Hematopoietic multipotent progenitor cell treated with erythropoietin and hydrocortisone succinate and interleukin-3 and kit ligand, for 6 days (in vitro differentiated cells): ENCODE results near the gene CCS.

Experiments
- DNase-seq: peaks from one replicate; pipeline ENCODE4 v3.0.0-alpha.2; 2015

CCS gene

DNA sequence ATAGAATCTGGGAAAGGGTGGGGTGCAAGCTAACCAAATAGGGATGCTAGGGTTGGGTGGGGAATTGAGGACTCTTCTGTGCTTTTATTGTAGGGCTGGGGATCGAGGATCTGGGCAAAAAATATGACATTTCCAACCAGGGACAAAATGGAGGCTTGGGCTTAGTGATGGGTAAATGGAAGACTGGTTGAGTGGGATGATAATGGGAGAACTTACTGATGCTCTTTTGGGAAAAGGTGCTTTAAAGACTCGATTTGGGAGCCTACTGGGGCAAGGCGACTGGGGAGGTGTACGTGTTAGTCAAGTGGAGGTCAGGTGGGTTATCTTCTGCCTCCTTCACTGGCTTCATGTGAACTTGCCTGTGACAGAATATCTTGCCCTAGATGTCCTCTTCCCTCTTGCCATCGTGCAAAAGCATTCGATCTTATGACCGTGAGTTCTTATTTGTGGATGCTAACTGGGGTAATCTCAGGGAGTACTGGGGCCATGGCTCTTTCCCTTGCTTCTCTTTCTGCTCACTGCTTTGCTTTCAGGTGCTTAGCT lies 35.1 kb downstream of the CCS start:
- no peak for DNase-seq

DNA sequence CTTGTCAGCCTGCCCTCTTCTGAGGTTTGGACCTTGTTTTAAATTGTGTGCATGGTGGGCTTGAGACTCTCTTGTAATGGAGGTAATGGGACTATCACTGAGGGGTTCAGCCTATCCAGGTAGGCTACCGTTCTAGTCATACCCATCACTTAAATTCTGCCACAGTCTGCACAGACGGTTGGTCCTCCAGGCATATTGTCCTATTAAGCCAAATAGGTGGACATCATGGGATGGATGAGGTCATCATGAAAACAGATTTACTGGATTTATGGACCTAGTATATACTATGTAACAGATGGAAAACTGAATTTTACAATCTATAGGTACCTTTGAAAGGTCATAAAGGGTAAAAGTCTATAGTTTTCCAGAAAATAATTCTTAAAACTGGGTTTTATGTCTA lies 36.4 kb downstream of the CCS start:
- DNase-seq, result no peak

DNA sequence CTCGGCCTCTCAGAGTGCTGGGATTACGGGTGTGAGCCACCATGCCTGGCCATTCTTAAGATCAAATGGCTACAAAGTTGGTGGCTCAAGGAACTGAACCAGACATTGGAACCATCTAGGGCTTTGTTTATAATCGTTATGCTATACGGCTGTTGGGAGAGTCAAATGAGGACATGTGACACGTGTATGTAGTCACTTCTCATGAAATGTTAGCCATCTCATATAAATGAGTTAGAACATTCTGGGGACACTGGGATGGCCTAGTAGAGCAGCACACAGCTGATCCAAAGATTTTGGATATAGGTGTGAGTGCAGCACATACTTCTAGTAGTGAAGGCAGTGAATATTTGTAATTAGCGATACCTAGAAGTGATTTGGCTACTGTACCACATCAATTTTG lies 38.9 kb downstream of the CCS start:
- DNase-seq, result no peak

DNA sequence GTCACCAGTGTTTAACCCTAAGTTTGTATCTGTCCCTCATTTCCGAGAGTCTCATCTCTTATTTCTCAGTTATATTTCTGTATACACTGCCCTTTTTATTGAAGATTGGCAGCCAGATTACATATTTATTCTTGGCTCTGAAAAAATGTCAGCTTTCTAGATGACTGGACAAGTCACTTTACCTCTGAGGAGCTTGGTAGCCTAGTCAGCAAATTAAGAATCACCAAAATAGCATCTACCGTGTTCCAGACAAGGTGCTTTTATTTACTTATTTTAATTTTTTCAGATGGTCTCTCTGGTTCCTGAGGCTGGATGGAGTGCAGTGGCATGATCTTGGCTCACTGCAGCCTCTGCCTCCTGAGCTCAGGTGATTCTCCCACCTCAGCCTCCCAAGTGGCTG lies 40.0 kb downstream of the CCS start:
- DNase-seq, result no peak

DNA sequence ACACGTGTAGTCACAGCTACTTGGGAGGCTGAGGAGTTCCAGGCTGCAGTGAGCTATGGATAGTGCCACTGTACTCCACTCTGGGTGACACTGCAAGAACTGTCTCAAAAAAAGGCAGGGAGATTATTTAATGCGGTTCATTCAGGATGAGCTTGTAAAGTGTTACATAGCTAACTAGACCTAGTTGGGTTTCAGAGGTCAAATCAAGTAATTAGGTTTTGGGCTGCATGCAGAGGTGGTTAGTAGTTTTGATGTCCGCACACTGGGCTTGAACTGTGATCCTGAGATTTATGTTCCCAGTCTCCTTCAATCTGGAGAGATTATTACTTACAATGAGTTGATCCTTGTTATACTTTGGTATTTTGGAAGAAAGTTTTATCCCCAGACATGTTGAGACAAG lies 43.4 kb downstream of the CCS start:
- no peak for DNase-seq

DNA sequence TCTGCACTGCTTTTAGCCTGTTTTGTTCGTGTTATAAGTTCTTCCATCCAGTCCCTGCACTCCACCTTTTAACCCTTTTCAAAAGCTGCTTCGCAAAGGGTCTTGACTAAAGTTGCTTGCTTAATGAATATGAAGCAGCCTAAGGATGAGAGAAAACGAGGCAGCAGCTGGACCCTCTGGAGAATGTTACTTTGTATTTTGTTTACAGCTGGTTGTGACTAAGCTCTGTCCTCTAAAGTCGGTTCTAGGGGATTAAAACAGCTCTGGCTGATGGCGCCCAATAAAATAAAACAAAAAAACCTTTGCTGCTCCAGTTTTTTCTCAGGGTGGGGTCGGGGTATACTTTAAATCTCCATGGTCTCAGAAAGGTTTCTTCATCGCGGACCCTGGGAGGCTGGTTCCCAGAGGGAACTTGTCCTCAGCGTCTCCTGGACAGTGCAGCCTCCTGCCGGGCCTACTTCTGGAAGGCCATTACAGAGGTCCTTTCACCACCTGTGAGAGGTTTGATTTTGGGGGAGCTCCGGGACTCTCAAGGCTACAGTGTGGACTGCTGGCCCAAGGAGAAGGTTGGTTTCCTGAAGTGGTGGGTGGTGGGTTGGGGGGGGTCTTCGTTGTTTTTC lies 44.7 kb downstream of the CCS start:
- peak; percentile 35 for DNase-seq

DNA sequence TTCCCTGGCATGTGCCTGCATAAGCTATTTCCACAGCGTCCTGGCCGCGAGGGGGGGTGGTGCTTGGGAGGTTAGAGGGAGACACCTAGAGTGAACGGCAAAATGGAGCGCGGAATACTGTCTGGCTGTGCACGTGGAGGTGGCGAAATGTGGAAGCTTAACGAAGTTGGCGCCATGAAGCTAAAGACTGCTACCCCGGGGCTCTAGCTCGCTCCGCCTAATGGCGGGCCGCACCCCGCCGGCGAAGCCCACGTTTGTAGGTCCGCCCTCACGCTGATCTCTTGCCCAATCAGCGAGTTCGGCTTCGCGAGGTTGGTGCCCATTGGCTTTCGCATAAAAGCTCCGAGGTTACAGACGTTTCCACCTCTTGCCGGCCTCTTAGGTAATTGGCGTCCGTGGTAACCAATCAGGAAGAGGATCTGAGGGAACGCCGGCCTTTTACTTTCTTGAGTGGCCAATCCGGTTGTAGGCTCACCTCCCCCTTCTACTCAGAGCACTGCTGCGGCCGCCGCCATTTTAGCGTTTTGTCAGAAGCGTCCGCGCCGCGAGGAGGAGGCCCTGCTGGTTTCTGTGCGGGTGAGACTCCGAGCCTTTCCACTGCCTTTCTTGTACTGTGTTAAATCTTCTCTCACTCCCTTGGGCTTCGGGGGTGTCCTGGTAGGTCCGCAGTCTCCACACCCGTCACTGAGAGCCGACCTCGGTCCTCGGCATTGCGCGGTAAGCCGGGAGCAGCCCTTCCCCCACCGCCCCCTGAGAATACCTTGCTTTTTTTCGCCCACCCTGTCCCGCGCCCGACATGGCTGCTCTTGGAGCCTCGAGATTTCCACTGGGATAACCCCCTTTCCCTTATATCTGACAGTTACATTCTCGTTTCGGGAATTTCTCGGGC lies 45.4 kb downstream of the CCS start, which contains the start of gene RBM4:
RBM4 (plus strand) TSS at position 527 of the 889 bp plus-strand sequence. CDS start 1,009 bp downstream, outside the sequence.
- DNase-seq, result peak; percentile 100

DNA sequence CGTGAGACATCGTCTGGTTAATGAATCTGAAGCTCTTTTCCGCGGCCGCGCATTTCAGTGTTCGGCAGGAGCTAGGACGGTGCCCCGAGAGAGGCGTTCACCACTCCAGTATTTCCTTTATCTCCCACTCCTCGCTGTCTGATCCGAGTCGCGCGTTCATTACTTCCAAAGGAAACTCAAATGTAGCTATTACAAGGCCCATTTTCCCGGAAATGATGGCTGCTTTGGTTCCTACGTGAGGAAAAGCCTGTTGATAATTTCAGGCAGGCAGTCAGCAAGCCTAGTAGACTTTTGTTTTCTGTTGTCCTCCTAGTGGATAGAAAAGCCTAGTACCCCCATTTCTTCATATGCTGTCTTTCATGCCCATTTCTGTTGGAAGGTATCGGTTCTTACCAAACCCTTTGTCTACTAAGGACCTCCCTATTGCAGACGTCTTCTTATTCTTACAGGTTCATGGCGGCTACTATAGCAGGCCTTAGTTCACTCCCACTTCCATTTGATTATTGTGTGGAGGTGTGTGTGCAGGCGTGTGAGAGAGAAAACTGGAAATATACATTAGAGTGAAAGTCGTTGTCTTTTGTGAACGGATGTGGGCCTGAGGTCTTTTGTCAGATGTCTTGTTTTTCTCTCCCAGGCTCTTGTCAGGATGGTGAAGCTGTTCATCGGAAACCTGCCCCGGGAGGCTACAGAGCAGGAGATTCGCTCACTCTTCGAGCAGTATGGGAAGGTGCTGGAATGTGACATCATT lies 46.3 kb downstream of the CCS start:
- DNase-seq, result peak; percentile 70

DNA sequence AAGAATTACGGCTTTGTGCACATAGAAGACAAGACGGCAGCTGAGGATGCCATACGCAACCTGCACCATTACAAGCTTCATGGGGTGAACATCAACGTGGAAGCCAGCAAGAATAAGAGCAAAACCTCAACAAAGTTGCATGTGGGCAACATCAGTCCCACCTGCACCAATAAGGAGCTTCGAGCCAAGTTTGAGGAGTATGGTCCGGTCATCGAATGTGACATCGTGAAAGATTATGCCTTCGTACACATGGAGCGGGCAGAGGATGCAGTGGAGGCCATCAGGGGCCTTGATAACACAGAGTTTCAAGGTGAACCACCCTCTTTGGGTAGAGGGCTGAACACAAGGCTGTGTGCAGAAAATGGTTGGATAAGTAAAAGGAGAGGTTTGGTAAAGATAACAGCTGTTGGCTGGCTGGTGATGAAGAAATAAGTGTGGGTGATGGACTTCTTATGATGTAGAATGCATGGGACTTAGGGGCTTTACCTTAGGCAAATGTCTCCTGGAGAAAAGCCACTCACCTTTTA lies 46.9 kb downstream of the CCS start:
- DNase-seq, result peak; percentile 34

DNA sequence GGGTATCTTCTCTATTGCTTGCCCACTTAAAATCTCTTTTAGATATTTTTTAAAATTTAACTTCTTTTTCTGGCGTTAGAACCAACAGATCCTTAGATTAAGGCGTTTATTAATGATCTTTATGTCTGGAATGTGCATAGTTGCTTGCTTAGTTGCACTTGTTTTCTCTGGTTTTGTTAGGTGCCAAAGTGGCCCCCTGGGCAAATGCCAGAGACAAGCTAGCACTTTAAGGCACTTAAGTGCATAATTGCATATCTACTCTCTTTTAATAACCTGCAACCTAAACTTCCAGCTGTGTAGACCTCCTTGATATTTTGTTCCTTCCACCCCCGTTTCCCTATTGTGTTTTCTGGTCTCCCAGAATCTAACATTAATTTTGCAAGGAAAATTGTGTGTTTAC lies 48.8 kb downstream of the CCS start:
- no peak for DNase-seq

DNA sequence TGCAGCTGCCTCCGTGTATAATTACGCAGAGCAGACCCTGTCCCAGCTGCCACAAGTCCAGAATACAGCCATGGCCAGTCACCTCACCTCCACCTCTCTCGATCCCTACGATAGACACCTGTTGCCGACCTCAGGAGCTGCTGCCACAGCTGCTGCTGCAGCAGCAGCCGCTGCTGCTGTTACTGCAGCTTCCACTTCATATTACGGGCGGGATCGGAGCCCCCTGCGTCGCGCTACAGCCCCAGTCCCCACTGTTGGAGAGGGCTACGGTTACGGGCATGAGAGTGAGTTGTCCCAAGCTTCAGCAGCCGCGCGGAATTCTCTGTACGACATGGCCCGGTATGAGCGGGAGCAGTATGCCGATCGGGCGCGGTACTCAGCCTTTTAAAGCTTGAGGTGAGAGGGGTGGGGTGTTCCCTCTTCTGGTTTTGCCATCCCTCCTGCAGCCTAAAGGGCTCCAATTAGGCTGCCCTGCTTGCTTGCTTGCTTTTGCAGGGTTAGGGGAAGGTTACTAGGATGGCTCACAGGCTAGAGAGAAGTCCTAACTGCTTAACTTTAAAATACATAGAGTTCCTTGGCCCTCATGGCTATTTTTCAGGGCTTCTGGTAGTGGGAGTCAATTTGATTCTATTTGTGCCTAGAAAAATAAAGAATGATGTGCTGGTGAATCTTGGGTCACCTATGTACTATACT lies 50.9 kb downstream of the CCS start:
- no peak for DNase-seq

DNA sequence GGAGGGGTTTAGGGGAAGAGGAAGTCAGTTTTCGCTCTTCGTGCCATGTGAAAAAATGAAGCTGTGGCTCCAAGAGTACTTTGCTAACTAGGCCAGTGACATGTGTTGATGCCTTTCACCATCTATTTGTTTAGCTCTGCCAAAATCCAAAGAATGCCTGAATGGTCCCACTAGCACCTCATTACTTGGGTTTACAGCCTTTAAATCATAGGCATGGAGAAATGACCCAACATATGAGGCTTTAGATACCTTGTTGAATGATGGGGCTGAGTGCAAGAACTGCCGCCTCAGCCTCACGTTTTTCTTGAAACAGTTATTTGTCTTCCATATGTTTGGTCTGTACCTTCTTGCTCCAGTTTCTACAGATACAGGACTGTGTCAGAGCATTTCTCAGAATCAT lies 53.8 kb downstream of the CCS start:
- no peak for DNase-seq

DNA sequence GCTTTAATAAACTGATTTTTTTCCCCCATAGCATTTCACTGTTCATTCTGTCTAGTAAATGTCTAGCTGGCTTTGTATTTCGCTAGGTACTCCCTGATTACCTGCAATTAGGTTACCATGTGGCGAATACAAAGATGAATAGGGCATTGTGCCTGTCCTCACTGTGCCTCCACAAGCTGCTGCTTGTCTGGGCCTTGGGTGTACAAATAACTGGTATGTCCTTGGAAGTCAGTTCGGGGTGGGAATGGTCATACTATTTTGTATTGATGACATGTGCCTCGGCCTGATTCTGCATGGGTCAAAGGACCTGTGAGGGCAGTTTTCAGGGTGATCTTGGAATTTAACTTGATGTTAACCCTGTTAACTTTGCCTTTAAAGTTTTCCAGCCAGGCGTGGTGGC lies 56.9 kb downstream of the CCS start:
- no peak for DNase-seq

DNA sequence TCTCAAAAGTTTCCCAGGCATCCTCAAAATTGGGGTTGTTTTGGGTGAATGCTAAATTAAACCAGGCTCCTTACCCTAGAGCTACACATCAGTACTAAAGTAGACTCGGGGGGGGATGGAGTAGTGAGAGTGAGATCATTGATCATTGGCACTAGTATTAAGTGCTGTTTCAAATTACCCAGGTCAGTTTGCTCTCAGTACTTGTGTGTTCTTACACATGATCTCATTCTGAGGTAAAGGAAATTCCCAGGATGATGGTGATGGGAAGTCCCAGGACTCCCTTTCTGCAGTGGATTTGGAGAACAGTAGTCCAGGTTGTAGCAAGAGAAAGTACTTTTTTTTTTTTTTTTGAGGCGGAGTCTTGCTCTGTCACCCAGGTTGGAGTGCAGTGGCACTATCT lies 58.0 kb downstream of the CCS start:
- no peak for DNase-seq

DNA sequence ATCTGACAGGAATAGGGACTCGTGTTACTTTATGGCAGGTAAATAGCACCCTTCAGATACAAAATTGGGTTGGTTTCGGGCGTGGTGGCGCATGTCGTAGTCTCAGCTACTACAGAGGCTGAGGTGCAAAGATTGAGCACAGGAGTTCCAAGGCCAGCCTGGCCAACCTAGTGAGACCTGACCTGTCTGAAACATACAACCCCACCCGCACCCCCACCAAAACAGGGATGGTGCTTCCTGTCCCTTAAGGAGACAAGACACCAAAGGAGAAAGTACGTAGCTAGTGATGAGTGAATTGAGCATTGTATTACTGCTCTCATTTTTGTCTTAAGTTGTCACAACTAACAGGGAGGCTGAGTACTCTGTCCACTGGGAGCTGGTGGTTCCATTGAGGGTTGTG lies 59.7 kb downstream of the CCS start:
- no peak for DNase-seq

DNA sequence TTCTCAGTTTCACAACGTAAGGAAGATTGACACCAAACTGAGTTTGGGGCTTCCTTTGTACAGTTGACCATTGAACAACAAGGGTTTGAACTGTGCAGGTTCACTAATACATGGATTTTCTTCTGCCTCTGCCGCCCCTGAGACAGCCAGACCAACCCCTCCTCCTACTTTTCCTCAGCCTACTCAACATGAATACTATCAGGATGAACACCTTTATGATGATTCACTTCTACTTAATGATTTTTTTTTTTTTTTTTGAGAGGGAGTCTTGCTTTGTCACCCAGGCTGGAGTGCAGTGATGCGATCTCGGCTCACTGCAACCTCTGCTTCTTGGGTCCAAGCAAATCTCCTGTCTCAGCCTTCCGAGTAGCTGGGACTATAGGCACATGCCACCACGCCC lies 60.1 kb downstream of the CCS start:
- no peak for DNase-seq
